ENCODE data around the gene ZFP69.

DNA sequence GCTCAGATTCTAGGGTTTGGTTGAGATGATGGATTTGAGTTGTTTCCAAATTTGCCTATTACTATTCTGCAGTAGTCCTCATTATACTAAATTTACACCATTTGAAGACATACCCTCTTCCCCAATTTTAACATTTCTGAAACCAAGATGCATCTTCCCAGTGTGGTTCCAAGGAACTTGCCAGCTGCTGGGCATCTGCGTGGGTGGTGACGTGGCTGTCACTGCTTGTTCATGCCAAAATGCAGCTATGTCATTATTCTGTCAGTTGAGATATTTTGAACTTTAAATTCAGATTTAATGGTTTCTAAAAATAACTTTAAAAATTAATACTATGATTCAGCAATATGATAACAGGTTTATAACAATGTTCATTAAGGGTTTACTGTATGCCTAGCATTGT lies 1.2 kb downstream of the ZFP69 start:
- TF ChIP-seq, protein P1, sequence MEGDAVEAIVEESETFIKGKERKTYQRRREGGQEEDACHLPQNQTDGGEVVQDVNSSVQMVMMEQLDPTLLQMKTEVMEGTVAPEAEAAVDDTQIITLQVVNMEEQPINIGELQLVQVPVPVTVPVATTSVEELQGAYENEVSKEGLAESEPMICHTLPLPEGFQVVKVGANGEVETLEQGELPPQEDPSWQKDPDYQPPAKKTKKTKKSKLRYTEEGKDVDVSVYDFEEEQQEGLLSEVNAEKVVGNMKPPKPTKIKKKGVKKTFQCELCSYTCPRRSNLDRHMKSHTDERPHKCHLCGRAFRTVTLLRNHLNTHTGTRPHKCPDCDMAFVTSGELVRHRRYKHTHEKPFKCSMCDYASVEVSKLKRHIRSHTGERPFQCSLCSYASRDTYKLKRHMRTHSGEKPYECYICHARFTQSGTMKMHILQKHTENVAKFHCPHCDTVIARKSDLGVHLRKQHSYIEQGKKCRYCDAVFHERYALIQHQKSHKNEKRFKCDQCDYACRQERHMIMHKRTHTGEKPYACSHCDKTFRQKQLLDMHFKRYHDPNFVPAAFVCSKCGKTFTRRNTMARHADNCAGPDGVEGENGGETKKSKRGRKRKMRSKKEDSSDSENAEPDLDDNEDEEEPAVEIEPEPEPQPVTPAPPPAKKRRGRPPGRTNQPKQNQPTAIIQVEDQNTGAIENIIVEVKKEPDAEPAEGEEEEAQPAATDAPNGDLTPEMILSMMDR (IDR thresholded peaks at IDR 0.05): no peak
- no peak for TF ChIP-seq POLR2A (IDR thresholded peaks at IDR 0.05)

Data from body of pancreas (tissue), 4 donors.